ENCODE measurements around the gene STK33. TPM values are rescaled to one million over a fixed set of nuclear protein-coding genes. Genes with fewer than 3 reads are reported as not detected.

Gene STK33
- total and polyA plus RNA-seq, 4 experiments from 2014 or later, result not detected

GRCh38 chr11:8383627-8384026 lies 210.4 kb downstream of the STK33 start:
- no peaks in the 10 kb centered on the region for H3K36me3 Mint-ChIP-seq
- no peak overlapping the region for H3K4me3 Mint-ChIP-seq
- Histone ChIP-seq H3K4me3 (ENCODE audit: low read length in 2 of 2) (no peak overlapping the region), H3K27me3 (ENCODE audit: insufficient read depth, low read length) (no peaks in the 10 kb centered on the region), H3K4me1 (ENCODE audit: insufficient read depth, low read length) (no peaks in the 10 kb centered on the region), H3K9me3 (ENCODE audit: control insufficient read depth in 1 of 2, low read length in 2 of 2) (no peaks in the 10 kb centered on the region), H3K27ac (ENCODE audit: low read depth, low read length) (no peak overlapping the region), H3K36me3 (ENCODE audit: insufficient read depth, low read length) (no peaks in the 10 kb centered on the region)
- ChIA-PET CTCF (ENCODE audit: partially characterized antibody) (no interaction called here), POLR2A (ENCODE audit: partially characterized antibody) (no interaction called here)
- intact Hi-C loops (cut with micrococcal nuclease), result no loop called here
- no peak overlapping the region for H3K27ac Mint-ChIP-seq
- peaks cover 0 to 7% (median 0%) of the 10 kb centered on the region in 4 donors for H3K4me1 Mint-ChIP-seq
- peaks cover 7% of the 10 kb centered on the region in 2 donors for H3K27me3 Mint-ChIP-seq
- no peak for DNase-seq
- peaks cover 0 to 4% (median 0%) of the 10 kb centered on the region in 8 donors for H3K9me3 Mint-ChIP-seq

- Mint-ChIP-seq H3K27ac (no peak overlapping the region), H3K4me3 (no peak overlapping the region), H3K4me1 (peaks cover 0 to 7% (median 0%) of the 10 kb centered on the region in 4 donors), H3K9me3 (peaks cover 0 to 4% (median 0%) of the 10 kb centered on the region in 8 donors), H3K36me3 (no peaks in the 10 kb centered on the region), H3K27me3 (peaks cover 7% of the 10 kb centered on the region in 2 donors)
- no peak for DNase-seq
- H3K27ac ChIP-seq (ENCODE audit: low read depth, low read length), result no peak overlapping the region
- no peak overlapping the region for H3K4me3 ChIP-seq (ENCODE audit: low read length in 2 of 2)
- no peaks in the 10 kb centered on the region for H3K27me3 ChIP-seq (ENCODE audit: insufficient read depth, low read length)
- intact Hi-C loops (cut with micrococcal nuclease), result no loop called here
- H3K4me1 ChIP-seq (ENCODE audit: insufficient read depth, low read length), result no peaks in the 10 kb centered on the region
- no peaks in the 10 kb centered on the region for H3K36me3 ChIP-seq (ENCODE audit: insufficient read depth, low read length)
- ChIA-PET CTCF (ENCODE audit: partially characterized antibody) (no interaction called here), POLR2A (ENCODE audit: partially characterized antibody) (no interaction called here)
- no peaks in the 10 kb centered on the region for H3K9me3 ChIP-seq (ENCODE audit: control insufficient read depth in 1 of 2, low read length in 2 of 2)
These were observed 210.8 kb downstream of the STK33 start for GRCh38 chr11:8383227-8383626.

- no peak for DNase-seq
- no peaks in the 10 kb centered on the region for H3K27me3 ChIP-seq (ENCODE audit: insufficient read depth, low read length)
- Mint-ChIP-seq H3K9me3 (peaks cover 0 to 4% (median 0%) of the 10 kb centered on the region in 8 donors), H3K4me1 (peaks cover 0 to 7% (median 0%) of the 10 kb centered on the region in 4 donors), H3K4me3 (peak overlapping the region in 1 of 8 donors; percentile 38), H3K36me3 (no peaks in the 10 kb centered on the region), H3K27me3 (peaks cover 3 to 8% of the 10 kb centered on the region in 2 donors), H3K27ac (no peak overlapping the region)
- no peak overlapping the region for H3K4me3 ChIP-seq (ENCODE audit: low read length in 2 of 2)
- intact Hi-C loops (cut with micrococcal nuclease), result no loop called here
- no peaks in the 10 kb centered on the region for H3K36me3 ChIP-seq (ENCODE audit: insufficient read depth, low read length)
- POLR2A ChIA-PET (ENCODE audit: partially characterized antibody), result no interaction called here
- CTCF ChIA-PET (ENCODE audit: partially characterized antibody), result no interaction called here
- no peak overlapping the region for H3K27ac ChIP-seq (ENCODE audit: low read depth, low read length)
- H3K9me3 ChIP-seq (ENCODE audit: control insufficient read depth in 1 of 2, low read length in 2 of 2), result no peaks in the 10 kb centered on the region
- no peaks in the 10 kb centered on the region for H3K4me1 ChIP-seq (ENCODE audit: insufficient read depth, low read length)
These were observed 211.5 kb downstream of the STK33 start for GRCh38 chr11:8382436-8383053.

- Mint-ChIP-seq H3K4me3 (peak overlapping the region in 1 of 8 donors; percentile 38), H3K27ac (no peak overlapping the region), H3K9me3 (peaks cover 0 to 4% (median 0%) of the 10 kb centered on the region in 8 donors), H3K27me3 (peaks cover 3 to 9% of the 10 kb centered on the region in 2 donors), H3K36me3 (no peaks in the 10 kb centered on the region), H3K4me1 (peaks cover 0 to 7% (median 0%) of the 10 kb centered on the region in 4 donors)
- H3K27ac ChIP-seq (ENCODE audit: low read depth, low read length), result no peak overlapping the region
- no peaks in the 10 kb centered on the region for H3K36me3 ChIP-seq (ENCODE audit: insufficient read depth, low read length)
- H3K27me3 ChIP-seq (ENCODE audit: insufficient read depth, low read length), result no peaks in the 10 kb centered on the region
- DNase-seq, result no peak
- H3K9me3 ChIP-seq (ENCODE audit: control insufficient read depth in 1 of 2, low read length in 2 of 2), result no peaks in the 10 kb centered on the region
- H3K4me3 ChIP-seq (ENCODE audit: low read length in 2 of 2), result no peak overlapping the region
- POLR2A ChIA-PET (ENCODE audit: partially characterized antibody), result no interaction called here
- intact Hi-C loops (cut with micrococcal nuclease), result no loop called here
- CTCF ChIA-PET (ENCODE audit: partially characterized antibody), result no interaction called here
- no peaks in the 10 kb centered on the region for H3K4me1 ChIP-seq (ENCODE audit: insufficient read depth, low read length)
These were observed 212.1 kb downstream of the STK33 start for GRCh38 chr11:8381871-8382396.

- Histone ChIP-seq H3K27me3 (ENCODE audit: insufficient read depth, low read length) (no peaks in the 10 kb centered on the region), H3K4me3 (ENCODE audit: low read length in 2 of 2) (no peak overlapping the region), H3K9me3 (ENCODE audit: control insufficient read depth in 1 of 2, low read length in 2 of 2) (no peaks in the 10 kb centered on the region), H3K36me3 (ENCODE audit: insufficient read depth, low read length) (no peaks in the 10 kb centered on the region), H3K4me1 (ENCODE audit: insufficient read depth, low read length) (no peaks in the 10 kb centered on the region), H3K27ac (ENCODE audit: low read depth, low read length) (no peak overlapping the region)
- Mint-ChIP-seq H3K4me3 (no peak overlapping the region), H3K27ac (no peak overlapping the region), H3K9me3 (peaks cover 0 to 4% (median 0%) of the 10 kb centered on the region in 8 donors), H3K27me3 (peaks cover 5 to 10% of the 10 kb centered on the region in 2 donors), H3K36me3 (no peaks in the 10 kb centered on the region), H3K4me1 (peaks cover 0 to 7% (median 0%) of the 10 kb centered on the region in 4 donors)
- intact Hi-C loops (cut with micrococcal nuclease), result no loop called here
- no peak for DNase-seq
- ChIA-PET POLR2A (ENCODE audit: partially characterized antibody) (no interaction called here), CTCF (ENCODE audit: partially characterized antibody) (no interaction called here)
These were observed 212.7 kb downstream of the STK33 start for GRCh38 chr11:8381343-8381742.

GRCh38 chr11:8375932-8376331 lies 218.1 kb downstream of the STK33 start:
- no peaks in the 10 kb centered on the region for H3K9me3 ChIP-seq (ENCODE audit: control insufficient read depth in 1 of 2, low read length in 2 of 2)
- no peak for DNase-seq
- H3K4me3 ChIP-seq (ENCODE audit: low read length in 2 of 2), result no peak overlapping the region
- H3K36me3 Mint-ChIP-seq, result no peaks in the 10 kb centered on the region
- H3K27me3 ChIP-seq (ENCODE audit: insufficient read depth, low read length), result no peaks in the 10 kb centered on the region
- H3K27me3 Mint-ChIP-seq, result peaks cover 5 to 7% of the 10 kb centered on the region in 2 donors
- intact Hi-C loops (cut with micrococcal nuclease), result no loop called here
- H3K4me3 Mint-ChIP-seq, result no peak overlapping the region
- no peaks in the 10 kb centered on the region for H3K36me3 ChIP-seq (ENCODE audit: insufficient read depth, low read length)
- H3K27ac ChIP-seq (ENCODE audit: low read depth, low read length), result no peak overlapping the region
- H3K4me1 ChIP-seq (ENCODE audit: insufficient read depth, low read length), result no peaks in the 10 kb centered on the region
- ChIA-PET CTCF (ENCODE audit: partially characterized antibody) (no interaction called here), POLR2A (ENCODE audit: partially characterized antibody) (no interaction called here)
- H3K27ac Mint-ChIP-seq, result no peak overlapping the region
- H3K4me1 Mint-ChIP-seq, result no peaks in the 10 kb centered on the region
- no peaks in the 10 kb centered on the region for H3K9me3 Mint-ChIP-seq

GRCh38 chr11:8375460-8375859 lies 218.6 kb downstream of the STK33 start:
- H3K36me3 Mint-ChIP-seq, result no peaks in the 10 kb centered on the region
- Histone ChIP-seq H3K36me3 (ENCODE audit: insufficient read depth, low read length) (no peaks in the 10 kb centered on the region), H3K4me3 (ENCODE audit: low read length in 2 of 2) (no peak overlapping the region), H3K9me3 (ENCODE audit: control insufficient read depth in 1 of 2, low read length in 2 of 2) (no peaks in the 10 kb centered on the region), H3K4me1 (ENCODE audit: insufficient read depth, low read length) (no peaks in the 10 kb centered on the region), H3K27me3 (ENCODE audit: insufficient read depth, low read length) (no peaks in the 10 kb centered on the region), H3K27ac (ENCODE audit: low read depth, low read length) (no peak overlapping the region)
- POLR2A ChIA-PET (ENCODE audit: partially characterized antibody), result no interaction called here
- DNase-seq, result no peak
- no peak overlapping the region for H3K4me3 Mint-ChIP-seq
- CTCF ChIA-PET (ENCODE audit: partially characterized antibody), result no interaction called here
- H3K9me3 Mint-ChIP-seq, result no peaks in the 10 kb centered on the region
- intact Hi-C loops (cut with micrococcal nuclease), result no loop called here
- no peak overlapping the region for H3K27ac Mint-ChIP-seq
- peaks cover 5 to 7% of the 10 kb centered on the region in 2 donors for H3K27me3 Mint-ChIP-seq
- H3K4me1 Mint-ChIP-seq, result no peaks in the 10 kb centered on the region
